GM23248 (cell line): Measurements from ENCODE around the gene SEMA3D. TPM values are rescaled to one million over a fixed set of nuclear protein-coding genes. Genes with fewer than 3 reads are reported as not detected.

ENCODE experiments used
- DNase-seq: peaks from one replicate; pipeline ENCODE4 v3.0.0-alpha.2; 2015
- H2AFZ ChIP-seq: fragments of 200-600 bp; sonication (generic); 2 replicates; pipeline ENCODE4 v1.6.1; 2016; ENCODE audit warnings: antibody characterized with exemption
- H3F3A ChIP-seq: fragments of 200-600 bp; sonication (generic); 2 replicates; pipeline ENCODE4 v1.6.1; 2016; ENCODE audit warnings: mild to moderate bottlenecking, antibody characterized with exemption, mixed run types; ENCODE audit not compliant: insufficient read depth
- H3K27ac ChIP-seq: fragments of 200-600 bp; sonication (generic); 2 replicates; pipeline ENCODE4 v1.5.1; 2016; ENCODE audit warnings: mild to moderate bottlenecking
- H3K27me3 ChIP-seq: fragments of 200-600 bp; sonication (generic); replicated peaks from 2 replicates; pipeline ENCODE4 v1.6.1; 2016; ENCODE audit warnings: mild to moderate bottlenecking; ENCODE audit not compliant: insufficient read depth
- H3K36me3 ChIP-seq: fragments of 200-600 bp; sonication (generic); 2 replicates; pipeline ENCODE4 v1.6.1; 2016; ENCODE audit warnings: low read depth, mild to moderate bottlenecking
- H3K4me1 ChIP-seq: fragments of 200-600 bp; sonication (generic); 2 replicates; pipeline ENCODE4 v1.6.1; 2016; ENCODE audit warnings: mild to moderate bottlenecking; ENCODE audit not compliant: insufficient read depth
- H3K4me2 ChIP-seq: fragments of 200-600 bp; sonication (generic); one replicate; pipeline ENCODE4 v1.6.1; 2016; ENCODE audit warnings: mild to moderate bottlenecking; ENCODE audit not compliant: unreplicated experiment
- H3K4me3 ChIP-seq: fragments of 200-600 bp; sonication (generic); 2 replicates; pipeline ENCODE4 v1.5.1; 2016; ENCODE audit warnings: mild to moderate bottlenecking
- H3K79me2 ChIP-seq: fragments of 200-600 bp; sonication (generic); 2 replicates; pipeline ENCODE4 v1.6.1; 2016; ENCODE audit warnings: mild to moderate bottlenecking; ENCODE audit not compliant: insufficient read depth
- H3K9ac ChIP-seq: fragments of 200-600 bp; sonication (generic); 2 replicates; pipeline ENCODE4 v1.6.1; 2016; ENCODE audit warnings: mild to moderate bottlenecking
- H3K9me2 ChIP-seq: fragments of 200-600 bp; sonication (generic); 2 replicates; pipeline ENCODE4 v1.6.1; 2016; ENCODE audit warnings: mixed run types, mild to moderate bottlenecking, moderate library complexity; ENCODE audit not compliant: insufficient read depth
- H3K9me3 ChIP-seq: fragments of 200-600 bp; sonication (generic); one replicate; pipeline ENCODE4 v1.6.1; 2017; ENCODE audit warnings: low read depth
- H4K20me1 ChIP-seq: fragments of 200-600 bp; sonication (generic); 2 replicates; pipeline ENCODE4 v1.6.0; 2016; ENCODE audit not compliant: insufficient read depth
- EZH2 ChIP-seq: fragments of 200-600 bp; sonication (generic); IDR thresholded peaks from 2 replicates; pipeline ENCODE4 v1.6.1; 2018; ENCODE audit warnings: antibody characterized with exemption, mild to moderate bottlenecking; ENCODE audit not compliant: insufficient read depth, poor library complexity, severe bottlenecking
- EZH2phosphoT487 ChIP-seq: fragments of 200-600 bp; sonication (generic); IDR thresholded peaks from 2 replicates; pipeline ENCODE4 v1.6.1; 2018; ENCODE audit warnings: antibody characterized with exemption, moderate library complexity, mild to moderate bottlenecking, low read depth; ENCODE audit not compliant: insufficient read depth
- WGBS, 2 experiments: methylation state at CpG; one replicate each; pipeline ENCODE4 v1.1.6; 2015 to 2017; ENCODE audit warnings: low lambda C conversion rate in 2 of 2, low coverage in 1 of 2; ENCODE audit errors: missing lambda C conversion rate in 2 of 2; 5-methylcytosine and 5-hydroxymethylcytosine counted together
- in situ Hi-C: fragments of 300-500 bp; cut with MboI; formaldehyde crosslinking; loops from 2 replicates; pipeline ENCODE4 v1.15.0; 2020
- polyA plus RNA-seq: library from polyadenylated mRNA; unstranded; fragments of >200 nt; fragmentation: Nextera tagmentation; extraction: Ambion mirVana; gene quantifications from 2 replicates; pipeline ENCODE4 v1.2.1, GENCODE V29; 2016
- total RNA-seq: library from RNA; depleted of rRNA; stranded (reverse); fragments of >200 nt; shearing (Covaris generic); gene quantifications from 2 replicates; pipeline ENCODE4 v1.2.3, GENCODE V29; 2014; rRNA removed

The SEMA3D gene
- total RNA-seq: 6.6 and 10.1 TPM in 2 replicates
- polyA plus RNA-seq: 3.0 and 4.0 TPM in 2 replicates

DNA sequence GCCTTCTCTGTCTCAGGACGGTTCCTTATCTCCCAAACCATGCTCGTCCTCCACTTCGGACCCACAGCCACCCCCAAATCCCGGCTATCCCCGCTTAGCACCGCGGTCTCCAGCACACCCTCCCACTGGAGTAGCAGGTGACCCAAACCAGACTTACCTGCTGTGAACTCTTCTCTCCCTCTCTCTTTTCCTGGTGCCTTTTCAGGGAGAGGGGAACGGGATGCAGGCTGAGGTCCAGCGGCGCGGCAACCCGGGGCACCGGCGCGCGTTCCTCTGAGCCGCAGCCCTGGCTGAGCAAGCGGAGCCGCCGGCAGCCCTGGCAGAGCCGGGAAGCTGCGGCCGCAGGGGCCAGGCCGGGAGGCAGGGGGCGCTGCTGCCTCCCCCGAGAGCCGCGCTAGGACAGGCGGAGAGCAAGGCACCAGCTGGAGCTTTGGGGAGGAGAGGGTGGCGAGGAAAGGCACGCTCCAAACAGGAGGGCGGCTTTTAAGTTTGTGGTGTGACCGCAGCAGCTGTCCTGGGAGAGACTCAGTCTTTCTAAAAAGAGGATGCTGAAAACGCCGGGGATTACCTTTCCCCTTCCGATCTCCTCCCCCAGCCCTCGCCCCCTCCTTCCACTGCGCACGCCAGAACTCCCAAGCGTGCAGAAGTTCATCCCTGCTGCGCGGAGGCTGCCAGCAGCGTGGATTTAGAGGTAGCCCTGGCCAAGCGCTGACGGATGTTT lies at the start of gene SEMA3D:
Gene SEMA3D (minus strand): TSS at position 536 of the 721 bp plus-strand sequence. CDS start 65,165 bp downstream, outside the sequence.
- TF ChIP-seq EZH2phosphoT487 (no peak), EZH2 (no peak)
- Histone ChIP-seq H3K4me2 (peak within 1 kb of the TSS; percentile 86), H2AFZ (peak within 1 kb of the TSS; percentile 86), H3K4me3 (peak within 1 kb of the TSS; percentile 76), H3K27ac (peak within 1 kb of the TSS; percentile 39; the same call in 1 of the 2 replicates), H4K20me1 (no peaks in the 10 kb centered on the region), H3K4me1 (0 out of 2 replicates have a peak, but pooled peaks cover 4% of the 10 kb centered on the region), H3K9ac (peak within 1 kb of the TSS; percentile 69), H3K27me3 (0 out of 2 replicates have a peak, but pooled peaks cover 3% of the 10 kb centered on the region), H3K79me2 (no peaks in the 10 kb centered on the region), H3K9me2 (no peaks in the 10 kb centered on the region), H3K9me3 (no peaks in the 10 kb centered on the region), H3K36me3 (no peaks in the 10 kb centered on the region), H3F3A (no peaks in the 10 kb centered on the region)
- in situ Hi-C loops: loop anchor here (5.0 to 25.0 kb wide), 2 partner anchors 646 to 1249 kb away; no protein-coding TSS in a partner anchor
- WGBS, 2 experiments: 1% methylated on average over 38 to 45 of the region's 45 CpGs
- DNase-seq: peak; percentile 94

DNA sequence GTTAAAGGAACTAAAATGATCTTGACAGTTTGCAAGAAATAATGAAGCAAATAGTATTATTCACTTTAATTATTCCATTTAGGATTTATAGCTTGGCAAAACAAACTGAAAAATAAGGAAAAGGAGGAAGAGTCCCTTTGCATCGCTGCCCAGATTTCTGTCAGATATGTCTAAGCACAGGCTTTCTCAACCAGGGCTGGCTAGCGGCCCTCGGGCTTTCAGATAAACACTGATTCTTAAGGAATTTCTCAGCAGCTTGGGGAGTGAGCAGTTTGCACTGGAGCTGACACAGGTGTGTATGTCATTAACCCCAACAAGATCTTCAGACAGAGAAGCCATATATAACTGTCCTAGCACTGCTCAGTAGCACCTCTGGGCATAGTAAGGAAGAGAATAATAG lies 47.9 kb upstream of the SEMA3D start:
- in situ Hi-C loops: no loop called here
- Histone ChIP-seq H3K9me2 (no peaks in the 10 kb centered on the region), H4K20me1 (no peaks in the 10 kb centered on the region), H3F3A (no peaks in the 10 kb centered on the region), H3K36me3 (no peaks in the 10 kb centered on the region), H3K9ac (no peak overlapping the region), H3K4me3 (no peak overlapping the region), H3K4me2 (no peak overlapping the region), H3K27ac (no peak overlapping the region), H2AFZ (no peak overlapping the region), H3K27me3 (no peaks in the 10 kb centered on the region), H3K79me2 (no peaks in the 10 kb centered on the region), H3K9me3 (no peaks in the 10 kb centered on the region), H3K4me1 (no peaks in the 10 kb centered on the region)
- no peak for TF ChIP-seq EZH2
- WGBS, 2 experiments: 92 to 93% methylated on average over 3 of the region's 3 CpGs
- no peak for DNase-seq

- Histone ChIP-seq H3F3A (no peaks in the 10 kb centered on the region), H3K4me1 (no peaks in the 10 kb centered on the region), H3K9me2 (no peaks in the 10 kb centered on the region), H4K20me1 (no peaks in the 10 kb centered on the region), H3K4me2 (no peak overlapping the region), H3K9ac (no peak overlapping the region), H3K27ac (no peak overlapping the region), H3K27me3 (no peaks in the 10 kb centered on the region), H3K4me3 (no peak overlapping the region), H3K36me3 (no peaks in the 10 kb centered on the region), H2AFZ (no peak overlapping the region), H3K79me2 (no peaks in the 10 kb centered on the region), H3K9me3 (no peaks in the 10 kb centered on the region)
- in situ Hi-C loops: no loop called here
- no peak for TF ChIP-seq EZH2
- TF ChIP-seq EZH2phosphoT487: no peak
- WGBS, 2 experiments: 49 to 65% methylated on average over 2 of the region's 2 CpGs
- DNase-seq: no peak
These were observed 45.2 kb upstream of the SEMA3D start for GRCh38 chr7:85232068-85232467.

GRCh38 chr7:85230623-85231022 lies 43.8 kb upstream of the SEMA3D start:
- no peak for DNase-seq
- Histone ChIP-seq H3K4me3 (no peak overlapping the region), H3K9ac (no peak overlapping the region), H4K20me1 (no peaks in the 10 kb centered on the region), H2AFZ (no peak overlapping the region), H3K79me2 (no peaks in the 10 kb centered on the region), H3K9me3 (no peaks in the 10 kb centered on the region), H3K36me3 (no peaks in the 10 kb centered on the region), H3K27me3 (no peaks in the 10 kb centered on the region), H3K4me2 (no peak overlapping the region), H3K4me1 (no peaks in the 10 kb centered on the region), H3K27ac (no peak overlapping the region), H3K9me2 (no peaks in the 10 kb centered on the region), H3F3A (no peaks in the 10 kb centered on the region)
- no peak for TF ChIP-seq EZH2
- TF ChIP-seq EZH2phosphoT487: no peak
- in situ Hi-C loops: no loop called here
- 41 to 42% methylated on average over 3 of the region's 3 CpGs for WGBS, 2 experiments
